Measurements from ENCODE around the gene SENP2. TPM values are rescaled to one million over a fixed set of nuclear protein-coding genes. Genes with fewer than 3 reads are reported as not detected.

SENP2 gene
- total RNA-seq, 3 donors from 2014 or later (not counting 1 experiment from before 2014, with no cell fraction given) = 57.8 to 59.8 (median 58.7) TPM

DNA sequence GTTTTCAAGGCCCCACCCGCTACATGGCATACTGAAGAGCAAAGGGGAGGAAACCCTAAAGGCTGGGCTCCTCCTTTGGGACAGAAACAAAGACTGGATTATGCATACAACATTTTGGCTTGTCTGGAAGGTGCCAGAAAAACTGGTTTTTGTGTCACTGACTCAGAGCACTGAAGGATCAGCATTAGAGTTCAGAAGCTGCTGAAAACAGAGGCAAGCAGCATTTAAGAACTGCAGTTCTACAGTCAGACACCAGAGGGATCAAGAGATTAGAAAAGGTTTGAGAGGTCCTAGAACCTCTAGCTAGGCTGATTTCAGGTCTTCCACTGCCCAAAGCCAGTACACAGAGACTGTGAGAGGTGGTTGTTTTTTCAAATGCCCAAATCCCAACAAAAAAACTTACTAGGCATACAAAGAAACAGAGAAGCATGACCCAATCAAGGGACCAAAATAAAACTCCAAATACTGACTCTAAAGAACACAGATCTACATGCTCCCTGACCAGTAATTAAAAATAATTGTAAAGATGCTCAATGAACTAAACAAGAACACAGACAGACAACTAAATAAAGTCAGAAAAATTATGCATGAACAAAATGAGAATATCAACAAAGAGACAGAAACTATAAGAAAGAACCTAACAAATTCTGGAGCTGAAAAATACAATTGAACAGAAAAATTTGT, 91.2 kb downstream of the SENP2 start:
- no peak overlapping the region for H3K27ac ChIP-seq (ENCODE audit: low read length)
- peaks cover 7% of the 10 kb centered on the region for H3K36me3 Mint-ChIP-seq
- TF ChIP-seq CTCF (IDR thresholded peaks at IDR 0.05) = peak; percentile 65
- no peaks in the 10 kb centered on the region for H3K9me3 ChIP-seq (ENCODE audit: control insufficient read depth, insufficient read depth, low read length)
- no peaks in the 10 kb centered on the region for H3K27me3 Mint-ChIP-seq (ENCODE audit: low read depth in 2 of 2)
- peaks cover 0 to 4% of the 10 kb centered on the region in 2 donors for H3K9me3 Mint-ChIP-seq
- no peaks in the 10 kb centered on the region for H3K4me1 Mint-ChIP-seq
- intact Hi-C loops (cut with micrococcal nuclease) = loop anchor here (1.0 kb wide), 1 partner anchor 91 kb away; no protein-coding TSS in a partner anchor
- no peaks in the 10 kb centered on the region for H3K4me1 ChIP-seq (ENCODE audit: control insufficient read depth, insufficient read depth, low read length)
- DNase-seq (no peak), ATAC-seq (peak in 2 of 3 donors; percentile 68 to 78)
- H3K36me3 ChIP-seq (ENCODE audit: control insufficient read depth, insufficient read depth, low read length) = no peaks in the 10 kb centered on the region
- H3K4me3 Mint-ChIP-seq = no peak overlapping the region
- 96% methylated on average over 1 of the region's 1 CpG for WGBS (ENCODE audit: insufficient coverage)
- no peak overlapping the region for H3K4me3 ChIP-seq (ENCODE audit: low read length)
- no peak overlapping the region for H3K27ac Mint-ChIP-seq
- H3K27me3 ChIP-seq (ENCODE audit: control insufficient read depth, insufficient read depth, low read length) = peaks cover 2% of the 10 kb centered on the region

DNA sequence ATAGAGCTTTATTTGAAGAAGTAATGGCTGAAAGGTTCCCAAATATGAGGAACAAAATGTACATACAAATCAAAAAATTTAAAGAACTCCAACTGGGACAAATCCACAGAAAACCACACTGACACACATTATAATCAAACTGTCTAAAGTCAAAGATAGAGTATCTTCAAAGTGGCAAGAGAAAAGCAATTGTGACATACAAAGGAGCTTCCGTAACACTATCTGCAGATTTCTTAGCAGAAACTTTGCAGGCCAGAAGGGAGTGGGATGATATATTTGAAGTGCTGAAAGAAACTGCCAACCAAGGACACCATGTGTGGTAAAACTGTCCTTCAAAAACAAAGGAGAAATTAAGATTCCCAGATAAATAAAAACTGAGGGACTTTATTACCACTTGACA, 91.9 kb downstream of the SENP2 start:
- H3K4me1 Mint-ChIP-seq = no peaks in the 10 kb centered on the region
- 93% methylated on average over 1 of the region's 1 CpG for WGBS (ENCODE audit: insufficient coverage)
- no peak overlapping the region for H3K27ac Mint-ChIP-seq
- Histone ChIP-seq H3K9me3 (ENCODE audit: control insufficient read depth, insufficient read depth, low read length) (no peaks in the 10 kb centered on the region), H3K4me1 (ENCODE audit: control insufficient read depth, insufficient read depth, low read length) (no peaks in the 10 kb centered on the region), H3K27me3 (ENCODE audit: control insufficient read depth, insufficient read depth, low read length) (peaks cover 2% of the 10 kb centered on the region), H3K36me3 (ENCODE audit: control insufficient read depth, insufficient read depth, low read length) (no peaks in the 10 kb centered on the region), H3K4me3 (ENCODE audit: low read length) (no peak overlapping the region), H3K27ac (ENCODE audit: low read length) (no peak overlapping the region)
- peaks cover 7% of the 10 kb centered on the region for H3K36me3 Mint-ChIP-seq
- TF ChIP-seq CTCF (IDR thresholded peaks at IDR 0.05) = no peak
- ATAC-seq (no peak), DNase-seq (no peak)
- H3K4me3 Mint-ChIP-seq = no peak overlapping the region
- no peaks in the 10 kb centered on the region for H3K27me3 Mint-ChIP-seq (ENCODE audit: low read depth in 2 of 2)
- H3K9me3 Mint-ChIP-seq = peaks cover 0 to 4% of the 10 kb centered on the region in 2 donors
- intact Hi-C loops (cut with micrococcal nuclease) = no loop called here

- H3K27ac ChIP-seq (ENCODE audit: low read length) = no peak overlapping the region
- H3K9me3 ChIP-seq (ENCODE audit: control insufficient read depth, insufficient read depth, low read length) = no peaks in the 10 kb centered on the region
- no peak for ATAC-seq
- no peak overlapping the region for H3K4me3 ChIP-seq (ENCODE audit: low read length)
- DNase-seq = no peak
- no peaks in the 10 kb centered on the region for H3K4me1 ChIP-seq (ENCODE audit: control insufficient read depth, insufficient read depth, low read length)
- TF ChIP-seq CTCF (IDR thresholded peaks at IDR 0.05) = no peak
- Mint-ChIP-seq H3K4me1 (no peaks in the 10 kb centered on the region), H3K27ac (no peak overlapping the region), H3K36me3 (peaks cover 7% of the 10 kb centered on the region), H3K9me3 (peaks cover 0 to 4% of the 10 kb centered on the region in 2 donors), H3K27me3 (ENCODE audit: low read depth in 2 of 2) (no peaks in the 10 kb centered on the region), H3K4me3 (no peak overlapping the region)
- no peaks in the 10 kb centered on the region for H3K36me3 ChIP-seq (ENCODE audit: control insufficient read depth, insufficient read depth, low read length)
- 72% methylated on average over 3 of the region's 4 CpGs for WGBS (ENCODE audit: insufficient coverage)
- peaks cover 2% of the 10 kb centered on the region for H3K27me3 ChIP-seq (ENCODE audit: control insufficient read depth, insufficient read depth, low read length)
- intact Hi-C loops (cut with micrococcal nuclease) = no loop called here
Observed at GRCh38 chr3:185680231-185680630, 94.1 kb downstream of the SENP2 start.

Other genes with a start within 250 kb of the SENP2 start
- gene MAP3K13, start 223.2 kb upstream of the SENP2 start, total RNA-seq = 10 to 100 TPM in 1 of 3 donors, 1 to 10 TPM in 2; 3.3 to 11.8 (median 9.8) TPM
- 10 to 100 TPM; 28.3 to 35.4 (median 35.0) TPM for gene TMEM41A, start 87.3 kb upstream of the SENP2 start, total RNA-seq
- gene LIPH, start 33.7 kb upstream of the SENP2 start, total RNA-seq = under 1 TPM in 2 of 3 donors, not detected in 1; 0.09 to 0.16 TPM
- 10 to 100 TPM in 1 of 3 donors, 1 to 10 TPM in 2; 4.2 to 16.8 (median 8.8) TPM for gene IGF2BP2, start 238.7 kb downstream of the SENP2 start, total RNA-seq

Data from natural killer cell (primary cell).